Loucy (cell line): ENCODE measurements around the gene NBR1.

Source experiments
- CTCF ChIP-seq: fragments of 200-600 bp; sonication (generic); conservative IDR thresholded peaks from 2 replicates; pipeline ENCODE4 v1.5.1; 2014; ENCODE audit warnings: mild to moderate bottlenecking, antibody characterized with exemption, low read length
- EZH2phosphoT487 ChIP-seq: fragments of 200-600 bp; IDR thresholded peaks from 2 replicates; pipeline ENCODE4 v1.6.1; 2018; ENCODE audit warnings: antibody characterized with exemption, mild to moderate bottlenecking, moderate library complexity, borderline replicate concordance

GRCh38 chr17:43171586-43172487, 823 bp downstream of the NBR1 start:
- peak; percentile 46 for TF ChIP-seq CTCF
- TF ChIP-seq EZH2phosphoT487 = no peak
